GM23338 (cell line): Measurements from ENCODE around the gene PCSK5.

Experiments used
- EZH2 ChIP-seq: fragments of 200-600 bp; sonication (generic); IDR thresholded peaks from one replicate; pipeline ENCODE4 v1.8.0; 2017; ENCODE audit warnings: antibody characterized with exemption, mild to moderate bottlenecking, low read depth; ENCODE audit not compliant: unreplicated experiment
- JUNB ChIP-seq: IDR thresholded peaks from one replicate; pipeline ENCODE4 v1.6.1; 2016; ENCODE audit warnings: antibody characterized with exemption; ENCODE audit not compliant: unreplicated experiment

DNA sequence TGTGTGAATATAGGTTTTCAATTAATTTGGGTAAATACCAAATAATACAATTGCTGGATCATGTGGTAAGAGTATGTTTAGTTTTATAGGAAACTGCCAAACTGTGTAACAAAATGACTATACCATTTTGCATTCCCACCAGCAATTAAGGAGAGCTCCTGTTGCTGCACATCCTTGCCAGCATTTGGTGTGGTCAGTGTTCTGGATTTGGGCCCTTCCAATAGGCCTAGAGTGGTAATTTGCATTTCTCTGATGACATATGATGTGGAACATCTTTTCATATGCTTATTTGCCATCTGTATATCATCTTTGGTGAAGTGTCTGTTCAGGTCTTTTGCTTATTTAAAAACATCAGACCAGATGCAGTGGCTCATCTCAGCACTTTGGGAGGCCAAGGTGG lies 515.4 kb downstream of the PCSK5 start:
- TF ChIP-seq JUNB (no peak), EZH2 (no peak)
